D721Med (cell line): ENCODE results near the gene COMTD1.
"Not testable (repeated sequence)": the region's sequence is repeated elsewhere in the genome, so short reads cannot be mapped to it uniquely, and the experiment has no call there.

ENCODE experiments used
- DNase-seq: peaks from one replicate; pipeline ENCODE4 v3.0.0; 2011; ENCODE audit warnings: low spot score; ENCODE audit not compliant: insufficient read length
- FAIRE-seq: peaks from 2 replicates; lab custom pipeline; 2011; peaks lifted over from hg19 to GRCh38; lab: Jason Lieb, UNC
- TF ChIP-seq, protein P1 (sequence below): IDR thresholded peaks from 2 replicates; pipeline ENCODE4 v1.5.1; 2012; ENCODE audit warnings: mild to moderate bottlenecking, control low read depth; ENCODE audit not compliant: insufficient read depth; ENCODE audit errors: missing control alignments

COMTD1 gene

DNA sequence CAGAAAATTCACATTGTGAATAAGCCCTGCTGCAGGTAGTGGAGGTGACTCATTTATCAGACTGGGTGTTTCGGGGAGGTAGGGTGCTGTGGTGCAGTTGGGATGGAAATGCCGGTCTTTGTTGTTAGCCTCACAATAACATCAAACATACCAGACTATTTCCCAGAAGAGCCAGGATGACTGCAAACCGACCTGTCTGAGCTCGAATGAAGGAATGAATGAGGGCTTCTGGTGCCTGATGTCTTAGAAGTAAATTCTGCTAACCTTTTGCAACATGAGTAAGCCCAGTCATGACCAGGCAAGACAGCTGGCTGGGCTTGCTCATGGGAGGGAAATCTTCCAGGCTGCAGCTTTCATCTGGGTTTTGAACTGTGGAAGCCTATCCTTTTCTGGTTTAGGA lies 27.6 kb downstream of the COMTD1 start:
- DNase-seq: no peak
- FAIRE-seq: no peak

GRCh38 chr10:75207857-75208144 lies 28.0 kb downstream of the COMTD1 start:
- TF ChIP-seq, protein P1, sequence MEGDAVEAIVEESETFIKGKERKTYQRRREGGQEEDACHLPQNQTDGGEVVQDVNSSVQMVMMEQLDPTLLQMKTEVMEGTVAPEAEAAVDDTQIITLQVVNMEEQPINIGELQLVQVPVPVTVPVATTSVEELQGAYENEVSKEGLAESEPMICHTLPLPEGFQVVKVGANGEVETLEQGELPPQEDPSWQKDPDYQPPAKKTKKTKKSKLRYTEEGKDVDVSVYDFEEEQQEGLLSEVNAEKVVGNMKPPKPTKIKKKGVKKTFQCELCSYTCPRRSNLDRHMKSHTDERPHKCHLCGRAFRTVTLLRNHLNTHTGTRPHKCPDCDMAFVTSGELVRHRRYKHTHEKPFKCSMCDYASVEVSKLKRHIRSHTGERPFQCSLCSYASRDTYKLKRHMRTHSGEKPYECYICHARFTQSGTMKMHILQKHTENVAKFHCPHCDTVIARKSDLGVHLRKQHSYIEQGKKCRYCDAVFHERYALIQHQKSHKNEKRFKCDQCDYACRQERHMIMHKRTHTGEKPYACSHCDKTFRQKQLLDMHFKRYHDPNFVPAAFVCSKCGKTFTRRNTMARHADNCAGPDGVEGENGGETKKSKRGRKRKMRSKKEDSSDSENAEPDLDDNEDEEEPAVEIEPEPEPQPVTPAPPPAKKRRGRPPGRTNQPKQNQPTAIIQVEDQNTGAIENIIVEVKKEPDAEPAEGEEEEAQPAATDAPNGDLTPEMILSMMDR: no peak
- DNase-seq: no peak
- no peak for FAIRE-seq

More for the DNA sequence above, 27.6 kb downstream of the COMTD1 start:
- TF ChIP-seq, protein P1: no peak

DNA sequence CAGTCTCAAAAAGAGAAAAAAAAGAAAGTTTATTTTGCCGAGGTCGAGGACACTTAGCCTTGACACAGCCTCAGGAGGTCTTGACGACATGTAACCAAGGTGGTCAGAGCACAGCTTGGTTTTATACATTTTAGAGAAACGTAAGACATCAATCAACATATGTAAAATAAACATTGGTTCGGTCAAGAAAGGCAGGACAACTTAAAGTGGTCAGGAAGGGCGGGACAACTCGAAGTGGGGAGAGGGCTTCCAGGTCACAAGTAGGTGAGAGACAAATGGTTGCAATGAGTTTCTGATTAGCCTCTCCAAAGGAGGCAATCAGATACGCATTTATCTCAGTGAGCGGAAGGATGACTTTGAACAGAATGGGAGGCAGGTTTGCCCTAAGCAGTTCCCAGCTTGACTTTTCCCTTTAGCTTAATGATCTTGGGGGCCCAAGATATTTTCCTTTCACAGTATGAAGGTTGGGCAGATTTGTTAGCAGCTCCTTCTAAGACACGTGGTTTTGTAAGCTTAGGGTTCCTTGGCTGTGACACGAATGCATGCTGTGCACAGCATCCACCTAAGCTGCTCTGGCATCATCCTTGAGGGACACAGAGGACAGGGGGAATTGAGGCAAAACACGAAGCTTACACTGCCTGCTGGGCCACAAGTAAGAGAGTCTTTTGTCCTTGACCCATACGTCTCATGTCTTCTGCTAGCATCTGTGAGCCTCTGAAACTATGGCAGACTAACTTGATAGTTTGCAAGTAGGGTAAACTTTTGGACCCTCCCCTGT lies 28.5 kb downstream of the COMTD1 start:
- FAIRE-seq: no peak
- TF ChIP-seq, protein P1: no peak
- no peak for DNase-seq

GRCh38 chr10:75206638-75207037 lies 29.1 kb downstream of the COMTD1 start:
- not testable (repeated sequence) for DNase-seq, FAIRE-seq

GRCh38 chr10:75205908-75206307 lies 29.8 kb downstream of the COMTD1 start:
- no peak for DNase-seq
- TF ChIP-seq, protein P1: no peak
- no peak for FAIRE-seq

DNA sequence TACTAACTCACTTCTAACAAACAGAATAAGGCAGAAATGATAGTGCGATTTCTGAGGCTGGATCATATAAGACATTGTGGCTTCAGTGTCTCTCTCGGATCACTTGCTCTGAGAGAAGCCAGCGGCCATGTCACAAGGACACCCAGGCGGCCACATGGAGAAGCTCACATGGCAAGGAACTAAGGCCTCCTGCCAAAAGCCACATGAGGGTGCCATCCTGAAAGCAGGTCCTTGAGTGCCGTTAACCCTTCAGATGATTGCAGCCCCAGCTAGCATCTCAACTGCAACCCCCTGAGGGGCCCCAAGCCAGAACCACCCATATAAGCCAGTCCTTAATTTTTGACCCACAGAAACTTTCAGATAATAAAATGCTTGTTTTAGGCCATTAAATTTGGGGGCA lies 32.0 kb downstream of the COMTD1 start:
- TF ChIP-seq, protein P1: no peak
- FAIRE-seq: no peak

GRCh38 chr10:75203046-75203620 lies 32.6 kb downstream of the COMTD1 start:
- DNase-seq, FAIRE-seq: not testable (repeated sequence)

More for the DNA sequence above, 32.0 kb downstream of the COMTD1 start:
- no peak for DNase-seq

GRCh38 chr10:75202321-75203045 lies 33.3 kb downstream of the COMTD1 start:
- DNase-seq: no peak
- TF ChIP-seq, protein P1: no peak
- no peak for FAIRE-seq
